ENCODE data around the gene COG2.
"Not testable (repeated sequence)": the region's sequence is repeated elsewhere in the genome, so short reads cannot be mapped to it uniquely, and the experiment has no call there.

The COG2 gene, protein sequence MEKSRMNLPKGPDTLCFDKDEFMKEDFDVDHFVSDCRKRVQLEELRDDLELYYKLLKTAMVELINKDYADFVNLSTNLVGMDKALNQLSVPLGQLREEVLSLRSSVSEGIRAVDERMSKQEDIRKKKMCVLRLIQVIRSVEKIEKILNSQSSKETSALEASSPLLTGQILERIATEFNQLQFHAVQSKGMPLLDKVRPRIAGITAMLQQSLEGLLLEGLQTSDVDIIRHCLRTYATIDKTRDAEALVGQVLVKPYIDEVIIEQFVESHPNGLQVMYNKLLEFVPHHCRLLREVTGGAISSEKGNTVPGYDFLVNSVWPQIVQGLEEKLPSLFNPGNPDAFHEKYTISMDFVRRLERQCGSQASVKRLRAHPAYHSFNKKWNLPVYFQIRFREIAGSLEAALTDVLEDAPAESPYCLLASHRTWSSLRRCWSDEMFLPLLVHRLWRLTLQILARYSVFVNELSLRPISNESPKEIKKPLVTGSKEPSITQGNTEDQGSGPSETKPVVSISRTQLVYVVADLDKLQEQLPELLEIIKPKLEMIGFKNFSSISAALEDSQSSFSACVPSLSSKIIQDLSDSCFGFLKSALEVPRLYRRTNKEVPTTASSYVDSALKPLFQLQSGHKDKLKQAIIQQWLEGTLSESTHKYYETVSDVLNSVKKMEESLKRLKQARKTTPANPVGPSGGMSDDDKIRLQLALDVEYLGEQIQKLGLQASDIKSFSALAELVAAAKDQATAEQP

DNA sequence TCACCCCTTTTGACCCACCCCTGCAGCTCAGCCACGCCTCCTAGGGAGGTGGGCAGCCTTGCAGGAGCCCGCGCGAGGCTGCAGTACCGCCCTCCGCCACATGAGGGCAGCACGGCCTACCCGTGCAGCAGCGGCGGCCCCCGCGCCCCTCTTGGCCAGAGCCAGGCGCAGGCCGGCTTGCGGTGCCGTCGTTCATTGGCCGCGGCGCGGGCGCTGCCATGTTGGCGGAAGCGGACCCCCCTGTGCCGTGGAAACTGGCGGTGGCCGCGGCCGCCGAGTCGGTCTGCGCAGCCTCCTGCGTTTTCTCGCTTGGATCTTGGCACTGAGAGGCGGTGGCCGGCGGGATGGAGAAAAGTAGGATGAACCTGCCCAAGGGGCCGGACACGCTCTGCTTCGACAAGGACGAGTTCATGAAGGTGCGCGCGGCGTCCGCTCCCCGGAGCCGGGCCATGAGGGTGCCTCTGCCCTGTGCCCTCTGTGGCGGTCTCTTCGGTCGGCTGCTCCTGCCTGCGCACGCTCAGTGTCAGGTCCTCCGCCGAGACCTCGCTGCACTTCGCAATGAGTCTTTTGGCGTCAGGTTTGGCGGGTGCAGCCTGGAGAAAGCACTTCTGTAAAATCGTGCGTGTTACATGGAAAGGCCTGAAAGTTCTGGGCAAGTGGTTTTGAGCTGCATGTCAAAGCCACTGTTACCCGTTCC, at the start of gene COG2:
Gene COG2, plus strand, starts transcription at position 219 of the 697 bp plus-strand sequence. Its CDS starts 126 bp downstream, at position 345.
- peak; percentile 94 for DNase-seq (ENCODE audit: low spot score)

DNA sequence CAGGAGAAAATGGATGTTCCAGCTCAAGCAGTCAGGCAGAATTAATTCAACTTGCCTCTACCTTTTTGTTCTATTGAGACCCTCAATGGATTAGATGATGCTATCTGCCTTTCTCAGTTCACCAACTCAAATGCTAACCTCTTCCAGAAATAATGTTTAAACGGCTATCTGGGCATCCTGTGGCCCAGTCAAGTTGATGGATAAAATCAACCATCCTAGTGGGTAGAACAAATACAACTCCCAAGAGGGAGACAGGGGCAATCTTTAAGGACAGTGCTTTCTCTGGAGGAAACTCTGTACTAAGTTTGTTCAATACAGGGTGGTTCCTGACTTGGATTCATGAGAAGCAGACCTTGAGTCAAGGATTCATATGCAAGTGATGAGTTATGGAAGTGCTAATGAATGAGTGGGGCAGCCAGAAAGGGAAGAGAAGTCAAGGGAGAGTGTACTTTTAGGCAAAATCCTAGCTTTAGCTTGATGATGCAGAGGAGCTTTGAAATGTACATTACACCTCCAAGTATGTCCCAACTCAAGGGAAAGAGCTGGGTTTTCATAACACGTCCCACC, 49.4 kb upstream of the COG2 start:
- DNase-seq (ENCODE audit: low spot score) = no peak

DNA sequence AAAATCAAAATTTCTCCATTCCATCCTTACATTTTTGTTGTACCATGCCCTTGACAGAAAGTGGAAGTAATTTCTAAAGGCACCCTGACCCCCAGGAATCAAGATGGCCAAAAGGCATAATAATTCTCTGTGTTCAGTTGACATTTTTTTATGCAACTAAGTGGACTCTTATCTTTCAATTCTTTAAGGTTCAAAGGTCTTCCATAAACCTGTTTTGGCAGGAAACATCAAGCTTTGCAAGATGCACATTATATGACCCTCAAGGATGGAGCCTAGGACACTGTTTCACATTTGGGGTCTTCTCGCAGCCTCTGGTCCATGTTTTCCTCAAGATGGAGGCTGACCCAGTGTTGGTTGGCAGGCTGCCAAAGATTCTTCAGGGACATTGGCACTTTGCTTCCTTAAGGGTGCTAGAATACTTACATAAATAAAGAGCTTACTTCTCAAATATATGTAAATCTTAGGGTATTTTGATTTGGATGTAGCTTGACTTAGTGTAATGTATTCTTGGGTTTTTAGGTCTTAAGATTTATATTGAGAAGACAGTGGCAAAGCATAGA, 48.0 kb upstream of the COG2 start:
- no peak for DNase-seq (ENCODE audit: low spot score)

DNA sequence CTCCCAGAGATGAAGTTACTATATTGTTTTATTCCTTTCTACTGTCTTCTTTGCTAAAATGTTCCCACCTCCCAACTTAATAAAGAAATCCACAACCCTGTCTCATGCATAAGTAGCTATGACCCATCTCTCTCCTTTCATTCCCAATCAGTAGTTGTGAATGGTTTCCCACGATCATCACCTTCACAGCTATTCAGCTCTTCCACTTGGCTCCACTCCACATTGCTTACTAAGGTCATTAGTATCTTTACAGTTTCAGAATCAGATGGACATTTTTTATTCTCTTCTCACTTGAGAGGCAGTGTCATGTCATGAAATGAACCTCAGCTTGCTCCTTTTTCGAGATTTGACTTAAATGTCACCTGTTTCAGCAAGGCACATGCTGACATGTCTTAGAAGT, 47.1 kb upstream of the COG2 start:
- no peak for DNase-seq (ENCODE audit: low spot score)

DNA sequence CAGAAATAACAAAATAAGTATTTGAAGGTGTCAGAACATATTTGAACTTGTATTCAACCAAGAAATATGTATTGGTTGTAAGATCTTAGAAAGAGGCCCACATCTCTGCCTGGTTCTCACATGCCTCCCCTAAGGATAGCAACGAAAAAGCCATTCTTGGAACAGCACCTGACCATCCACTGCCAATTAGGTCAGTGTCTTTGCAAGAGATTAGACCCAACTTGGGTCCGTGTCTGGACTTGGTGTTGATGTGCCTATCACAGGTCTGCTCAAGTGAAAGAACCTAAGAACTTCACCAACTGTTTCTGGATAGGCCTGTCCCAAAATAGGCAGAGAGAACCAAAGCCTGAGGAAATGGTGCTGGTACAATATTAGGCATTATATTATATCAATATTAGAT, 46.0 kb upstream of the COG2 start:
- no peak for DNase-seq (ENCODE audit: low spot score)

DNA sequence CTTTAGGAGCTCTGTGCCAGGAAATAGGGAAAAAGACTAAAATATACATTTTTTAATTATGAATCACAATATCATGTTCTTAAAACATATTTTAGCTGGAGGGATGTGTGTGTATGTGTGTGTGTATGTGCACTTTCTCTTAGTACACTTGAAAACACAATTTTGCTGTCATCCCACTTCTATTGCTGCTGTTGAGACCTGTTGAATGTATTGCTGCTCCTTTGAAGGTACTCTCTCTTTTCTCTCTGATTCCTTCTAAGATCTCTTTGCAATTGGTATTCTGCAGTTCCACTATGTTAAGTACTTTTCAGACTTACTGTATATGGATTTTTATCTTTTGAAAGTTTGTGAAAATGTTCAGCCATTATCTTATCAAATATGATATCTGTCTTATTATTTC, 43.5 kb upstream of the COG2 start:
- DNase-seq (ENCODE audit: low spot score) = no peak

DNA sequence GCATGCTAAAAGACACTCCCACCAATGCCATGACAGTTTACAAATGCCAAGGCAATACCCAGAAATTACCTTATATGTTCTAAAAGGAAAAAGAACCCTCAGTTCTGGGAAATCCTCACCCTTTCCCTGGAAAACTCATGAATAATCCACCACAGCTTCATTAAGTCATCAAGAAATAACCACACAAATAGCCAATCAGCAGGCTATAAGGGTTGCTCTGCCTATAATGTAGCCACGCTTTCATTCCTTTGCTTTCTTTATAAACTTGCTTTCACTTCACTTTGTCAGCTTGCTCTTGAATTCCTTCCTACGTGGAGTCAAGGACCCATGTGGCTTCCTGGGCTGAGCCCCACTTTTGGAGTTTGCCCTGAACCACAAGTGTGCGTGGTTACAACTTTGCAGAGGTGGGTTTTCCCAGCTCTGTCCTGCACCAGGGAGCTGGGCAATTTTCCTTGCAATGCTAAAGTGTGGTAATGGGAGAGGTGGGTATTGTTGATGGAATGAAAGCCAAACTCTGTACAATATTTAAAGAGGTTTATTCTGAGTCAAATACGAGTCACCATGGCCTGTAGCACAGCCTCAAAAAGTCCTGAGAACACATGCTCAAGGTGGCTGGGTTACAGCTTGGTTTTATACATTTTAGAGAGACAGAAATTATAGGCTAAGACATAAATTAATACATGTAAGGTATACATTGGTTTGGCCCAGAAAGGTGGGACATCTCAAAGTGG, 42.2 kb upstream of the COG2 start:
- DNase-seq (ENCODE audit: low spot score) = no peak

DNA sequence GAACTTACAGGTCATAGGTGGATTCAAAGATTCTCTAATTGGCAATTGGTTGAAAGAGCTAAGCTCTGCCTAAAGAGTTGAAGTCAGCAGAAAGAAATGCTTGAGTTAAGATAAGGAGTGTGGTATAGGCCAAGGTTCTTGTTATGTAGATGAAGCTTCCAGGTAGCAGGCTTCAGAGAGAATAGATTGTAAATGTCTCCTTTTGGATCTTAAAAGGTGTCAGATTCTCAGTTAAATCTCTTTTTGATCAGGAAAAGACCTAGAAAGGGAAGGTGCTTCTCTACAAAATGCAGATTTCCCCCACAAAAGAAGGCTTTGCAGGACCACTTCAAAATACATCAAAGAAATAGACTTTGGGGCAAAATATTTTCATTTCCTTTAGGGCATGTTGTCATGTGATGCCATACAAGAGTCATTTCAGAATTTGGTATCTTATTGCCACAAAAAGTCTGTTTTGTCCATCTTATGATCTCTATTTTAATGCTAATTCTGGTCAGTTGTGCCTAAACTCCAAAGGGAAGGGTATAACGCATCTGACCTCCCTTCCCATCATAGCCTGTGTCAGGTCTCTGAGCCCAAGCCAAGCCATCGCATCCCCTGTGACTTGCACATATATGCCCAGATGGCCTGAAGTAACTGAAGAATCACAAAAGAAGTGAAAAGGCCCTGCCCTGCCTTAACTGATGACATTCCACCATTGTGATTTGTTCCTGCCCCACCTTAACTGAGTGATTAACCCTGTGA, 41.5 kb upstream of the COG2 start:
- not testable (repeated sequence) for DNase-seq (ENCODE audit: low spot score)

DNA sequence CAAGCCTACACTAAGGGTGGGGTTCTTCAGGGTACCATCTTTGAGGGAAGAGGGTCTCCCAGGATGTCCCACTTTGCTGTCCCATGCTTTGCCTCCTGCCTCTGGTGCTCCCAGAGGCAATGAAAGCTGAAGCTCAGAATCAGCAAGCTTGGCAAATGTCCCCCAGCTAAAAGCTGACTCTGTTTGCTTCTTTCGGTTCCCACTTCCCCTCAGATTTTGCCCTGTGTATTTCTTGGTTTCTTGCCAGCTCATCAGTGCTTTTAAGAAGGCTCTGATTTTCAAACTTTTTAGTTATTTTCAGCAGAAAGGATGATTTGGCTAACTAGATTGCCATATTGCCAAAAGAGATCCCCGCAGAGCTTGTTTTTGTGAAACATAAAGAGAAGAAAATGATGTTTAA, 33.1 kb upstream of the COG2 start:
- no peak for DNase-seq (ENCODE audit: low spot score)

DNA sequence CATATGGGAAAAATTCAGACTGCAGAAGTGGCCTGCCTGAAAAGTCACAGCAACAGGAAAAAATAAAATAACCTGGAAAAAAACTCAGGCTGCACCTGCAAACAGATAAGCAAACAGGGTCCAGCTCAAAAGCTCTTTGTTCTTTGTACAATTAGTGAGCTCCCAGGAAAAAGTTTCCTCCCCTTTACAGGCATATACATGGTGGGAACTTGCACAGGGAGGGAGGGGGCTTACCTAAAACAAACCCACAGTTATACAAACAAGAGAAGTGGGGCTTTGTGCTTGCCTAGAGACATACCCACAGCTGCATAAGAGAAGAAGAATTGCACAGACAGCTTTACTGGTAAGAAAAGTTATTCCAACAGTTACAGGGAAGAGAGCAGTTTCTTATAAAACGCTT, 31.7 kb upstream of the COG2 start:
- DNase-seq (ENCODE audit: low spot score) = no peak

DNA sequence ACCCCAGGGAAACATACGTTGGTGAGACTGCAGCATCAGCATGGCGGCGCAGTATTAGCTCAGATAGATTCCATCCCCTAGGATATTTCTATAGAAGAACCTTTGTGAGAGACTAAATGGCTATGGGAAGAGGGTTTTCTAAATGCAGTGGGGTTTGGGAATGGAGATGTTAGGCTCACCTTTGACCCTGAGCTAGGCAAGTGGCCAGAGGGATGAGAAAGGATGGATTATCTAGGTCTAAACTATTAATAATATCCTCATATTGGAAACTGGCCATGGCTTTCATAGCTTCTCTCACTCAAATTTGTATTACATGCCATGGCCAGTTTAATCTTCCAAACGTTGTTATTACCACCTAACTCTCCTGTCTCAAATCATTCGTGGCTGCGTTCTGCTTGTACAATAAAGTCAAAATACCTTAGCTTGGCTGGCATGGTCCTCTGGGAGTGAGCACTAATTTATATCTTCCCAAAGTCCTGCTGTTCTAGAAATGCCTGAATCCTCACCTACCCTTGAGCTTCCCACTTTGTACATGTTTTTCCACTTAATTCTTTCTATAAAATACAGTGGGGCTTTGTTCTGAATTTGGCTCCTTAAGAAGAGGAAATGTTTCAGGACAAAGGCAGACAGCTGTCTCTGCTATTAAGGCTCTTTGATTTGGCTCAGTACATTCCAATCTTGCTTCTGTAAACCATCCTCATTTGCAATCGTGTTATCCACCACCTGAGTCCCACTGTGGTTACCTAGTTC, 31.0 kb upstream of the COG2 start:
- no peak for DNase-seq (ENCODE audit: low spot score)

DNA sequence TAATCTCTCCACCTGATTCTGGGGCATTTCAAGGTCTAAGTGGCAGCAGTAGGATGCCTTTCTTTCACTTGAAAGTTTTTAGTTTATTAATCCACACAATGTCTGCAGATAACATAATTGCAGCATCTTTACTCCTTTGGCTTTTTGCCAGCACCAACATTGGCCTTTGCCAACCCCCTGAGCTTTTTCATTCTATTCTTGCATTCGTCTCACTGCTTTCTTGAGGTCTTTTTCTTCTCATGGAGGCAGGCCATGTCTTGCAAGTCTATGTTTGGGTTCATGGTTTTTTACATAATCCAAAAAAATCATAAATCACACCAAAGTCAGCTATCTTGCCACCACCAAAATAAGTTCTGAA, 30.4 kb upstream of the COG2 start:
- DNase-seq (ENCODE audit: low spot score) = no peak

DNA sequence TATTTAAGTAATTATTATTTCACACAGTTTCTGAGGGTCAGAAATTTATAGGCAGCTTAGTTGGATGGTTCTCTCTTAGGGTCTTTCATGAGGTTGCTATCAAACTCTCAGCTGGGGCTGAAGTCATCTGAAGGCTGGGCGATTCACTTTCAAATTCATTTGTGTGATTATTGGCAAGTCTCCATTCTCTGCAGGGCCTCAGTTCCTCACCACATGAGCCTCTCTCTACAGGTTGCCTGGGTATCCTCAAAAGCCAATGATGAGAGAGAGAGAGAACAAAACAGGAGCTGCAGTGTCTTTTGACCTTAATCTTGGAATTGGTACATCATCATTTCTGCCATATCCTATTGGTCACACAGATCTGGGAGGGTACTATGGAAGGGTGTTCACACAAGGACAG, 29.6 kb upstream of the COG2 start:
- no peak for DNase-seq (ENCODE audit: low spot score)

DNA sequence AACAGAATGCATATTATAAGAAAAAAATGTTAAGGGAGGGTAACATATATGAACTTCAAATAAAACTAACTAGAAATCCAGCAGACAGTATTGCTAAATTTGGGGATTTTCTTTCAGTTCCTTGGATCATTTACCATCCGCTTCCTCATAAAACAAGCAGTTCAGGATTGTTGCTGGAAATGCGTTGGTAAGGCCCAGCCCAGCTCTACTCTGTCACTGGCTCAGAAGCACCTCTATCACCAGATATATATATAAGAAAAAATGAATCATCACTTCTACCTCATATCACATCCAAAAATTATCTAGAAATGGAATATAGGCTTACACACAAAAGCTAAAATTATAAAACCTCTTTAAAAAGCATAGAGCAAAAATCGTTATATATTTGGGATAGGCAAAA, 28.2 kb upstream of the COG2 start:
- no peak for DNase-seq (ENCODE audit: low spot score)

DNA sequence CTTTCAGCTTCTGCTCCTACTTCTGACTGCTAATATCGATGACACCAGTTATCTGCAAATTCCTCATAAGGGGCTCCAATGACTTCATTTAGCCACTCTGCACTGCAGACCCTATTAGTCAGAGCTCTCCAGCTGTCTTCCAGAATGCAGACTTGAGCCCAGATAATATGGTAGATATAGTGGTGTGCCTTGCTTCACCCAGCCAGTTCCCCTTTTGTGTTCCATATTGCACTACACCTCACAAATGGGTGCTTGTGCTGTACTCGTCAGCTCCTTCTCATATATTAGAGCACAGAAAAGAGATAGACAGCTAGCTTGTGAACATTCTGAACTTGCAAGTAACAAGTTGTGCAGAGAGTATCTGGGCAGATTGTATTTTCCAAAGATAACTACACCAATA, 23.7 kb upstream of the COG2 start:
- no peak for DNase-seq (ENCODE audit: low spot score)

DNA sequence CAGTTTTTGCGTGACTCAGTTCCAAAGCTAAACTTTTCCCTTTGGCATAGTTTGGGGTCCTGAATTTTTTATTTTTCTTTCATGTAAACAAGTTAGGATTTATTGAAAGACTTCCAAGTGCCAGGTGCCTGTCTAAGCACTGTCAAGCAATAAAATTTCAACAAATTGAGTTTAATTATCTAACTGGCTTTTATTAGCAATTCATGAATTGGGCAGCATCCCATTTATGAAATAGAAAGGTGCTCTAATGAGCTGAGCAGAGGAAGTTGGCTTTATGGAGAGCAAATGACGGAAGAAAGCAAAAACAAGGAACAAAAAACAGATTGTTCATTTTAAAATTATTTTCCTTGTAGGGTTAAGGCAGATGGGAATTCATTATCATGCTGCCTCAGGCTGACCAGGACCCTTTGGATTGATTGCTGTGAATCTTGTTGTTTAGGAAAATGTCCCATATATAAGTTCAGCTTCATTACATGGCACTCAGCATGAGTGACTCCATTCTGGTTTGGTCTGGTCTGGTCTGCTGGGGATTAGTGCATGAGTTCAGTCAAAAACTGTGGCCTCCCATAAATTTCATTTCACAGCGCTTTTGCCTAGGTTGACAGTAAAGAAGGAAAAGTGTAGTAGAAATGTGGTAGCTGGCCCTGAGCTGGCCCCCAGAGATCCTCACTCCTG, 21.5 kb upstream of the COG2 start:
- DNase-seq (ENCODE audit: low spot score) = no peak

DNA sequence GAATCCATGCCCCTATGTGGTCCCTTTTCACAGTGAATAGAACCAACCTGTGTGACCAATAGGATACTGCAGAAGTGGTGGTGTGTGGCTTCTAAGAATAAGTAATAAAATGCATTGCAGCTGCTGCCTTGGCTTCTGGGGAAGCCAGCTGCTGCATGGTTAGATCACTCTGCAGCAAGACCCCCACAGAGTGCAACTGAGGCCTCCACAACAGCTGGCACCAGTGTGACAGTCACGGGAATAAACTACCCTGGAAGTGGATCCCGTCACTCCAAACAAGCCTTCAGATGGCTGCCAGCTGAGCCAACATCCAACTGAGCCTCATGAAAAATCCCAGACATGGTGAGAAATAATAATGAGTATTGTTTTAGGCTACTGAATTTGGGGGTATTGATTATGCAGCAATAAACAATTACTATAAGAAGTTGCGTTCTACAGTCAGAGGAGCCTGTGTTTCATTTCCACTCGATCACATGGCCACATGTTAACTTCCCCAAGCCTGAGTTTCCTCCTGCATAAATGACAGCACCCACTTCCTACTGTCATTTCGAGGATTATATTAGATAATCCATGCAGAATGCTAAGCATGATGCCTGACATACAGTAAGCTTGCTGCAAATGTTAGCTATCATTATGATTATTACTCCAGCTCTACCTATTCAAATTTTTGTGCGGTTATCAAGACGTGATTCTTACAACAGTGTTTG, 20.8 kb upstream of the COG2 start:
- no peak for DNase-seq (ENCODE audit: low spot score)

DNA sequence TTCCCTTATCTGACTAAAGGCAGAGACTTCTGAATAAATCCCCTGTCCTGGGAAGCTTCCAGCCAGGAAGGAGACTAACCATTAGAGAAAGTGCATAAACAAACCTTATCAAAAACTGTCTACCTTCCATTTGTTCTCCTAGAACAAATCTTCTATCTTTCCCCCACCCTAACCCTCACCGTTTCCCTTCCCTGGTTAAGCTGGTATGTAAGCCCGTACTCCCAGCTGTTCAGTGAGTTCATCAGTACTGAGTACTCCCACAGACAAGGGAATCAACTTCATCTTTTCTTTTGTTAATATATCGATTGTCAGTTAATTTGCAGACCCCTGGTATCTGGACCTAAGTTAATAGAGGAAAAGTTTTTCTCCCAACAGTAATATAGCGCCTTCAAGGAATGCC, 20.1 kb upstream of the COG2 start:
- DNase-seq (ENCODE audit: low spot score) = no peak

DNA sequence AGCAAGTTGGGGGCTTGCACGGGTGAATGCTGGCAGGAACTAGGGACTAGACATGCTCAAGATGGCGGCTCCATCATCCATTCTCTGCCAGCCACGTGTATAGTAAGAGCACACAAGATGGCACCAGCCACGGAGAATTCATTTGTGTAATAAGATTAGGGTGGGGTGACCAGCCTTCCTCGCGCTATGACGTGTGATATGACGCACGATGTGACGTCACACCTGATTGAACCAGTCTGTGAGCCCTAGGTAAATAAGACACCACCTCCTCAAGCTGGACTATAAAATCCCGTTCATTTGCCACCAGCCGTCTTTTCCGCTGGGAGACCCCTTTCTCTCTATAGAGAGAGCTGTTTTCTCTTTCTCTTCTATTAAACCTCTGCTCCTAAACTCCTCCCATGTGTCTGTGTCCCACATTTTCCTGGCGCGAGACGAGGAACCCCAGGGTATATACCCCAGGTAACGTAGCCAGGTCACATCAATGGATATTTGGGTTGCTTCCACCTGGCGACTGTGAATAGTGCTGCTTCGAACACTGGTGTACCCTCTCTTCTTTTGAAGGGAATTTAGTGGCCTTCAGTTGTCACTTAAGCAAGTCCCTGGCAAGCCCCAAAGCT, 18.1 kb upstream of the COG2 start:
- DNase-seq (ENCODE audit: low spot score) = no peak

Data from CD4-positive, alpha-beta T cell treated with Interleukin-15 for 4 hours (primary cell).